Ovary (tissue), 9 donors: Measurements from ENCODE around the gene SIGMAR1. TPM values are rescaled to one million over a fixed set of nuclear protein-coding genes. Genes with fewer than 3 reads are reported as not detected.

Source experiments
- DNase-seq, 5 donors: peaks; one replicate each; pipeline ENCODE4 v3.0.0-alpha.2; 2019 to 2020
- H3K27ac ChIP-seq, 2 donors: fragments of 200-600 bp; one replicate each; pipeline versions ENCODE4 v1.5.1 to v1.8.0; 2019 to 2022
- H3K27me3 ChIP-seq: fragments of 200-600 bp; one replicate; pipeline ENCODE4 v1.8.0; 2022
- H3K36me3 ChIP-seq: fragments of 200-600 bp; sonication (generic); one replicate; pipeline ENCODE4 v1.5.1; 2019
- H3K4me1 ChIP-seq: one replicate; pipeline ENCODE4 v1.8.1; 2013; ENCODE audit warnings: mild to moderate bottlenecking, moderate library complexity; ENCODE audit not compliant: insufficient read depth
- H3K4me3 ChIP-seq: fragments of 200-600 bp; sonication (generic); one replicate; pipeline ENCODE4 v1.5.1; 2017
- H3K9me3 ChIP-seq, 2 donors: fragments of 200-600 bp in 1 of 2; sonication (generic) in 1 of 2; one replicate each; pipeline versions ENCODE4 v1.5.1 to v1.8.1; 2013 to 2019; ENCODE audit warnings: mild to moderate bottlenecking in 1 of 2, moderate library complexity in 1 of 2
- EP300 ChIP-seq: sonication (generic); formaldehyde crosslinking; IDR thresholded peaks from one replicate; pipeline ENCODE4 v1.6.1; 2017; ENCODE audit warnings: antibody characterized with exemption
- POLR2A ChIP-seq: fragments of 450-650 bp; IDR thresholded peaks from one replicate; pipeline ENCODE4 v1.6.1; 2017; ENCODE audit warnings: antibody characterized with exemption, mild to moderate bottlenecking, moderate library complexity
- WGBS, 3 donors: extraction: QIAGEN DNeasy Blood & Tissue Kit in 1 of 3; methylation state at CpG; one replicate each; pipeline versions ENCODE4 v1.1.5 to v1.1.7; 2013 to 2017; 5-methylcytosine and 5-hydroxymethylcytosine counted together
- intact Hi-C, 4 donors: fragments of 100-400 bp; cut with DNase I; formaldehyde crosslinking; loops; one replicate each; pipeline versions ENCODE4 v1.11.0 to v1.15.1; 2022 to 2023
- polyA plus RNA-seq, 2 donors: library from polyadenylated mRNA; stranded (reverse); fragments of 200-250 nt in 1 of 2; fragments of 350-450 nt in 1 of 2; fragmentation: Illumina TruSeq in 1 of 2; extraction: RNeasy Lipid Tissue Mini Kit (QIAGEN cat#74804) in 1 of 2; gene quantifications; one replicate each; pipeline ENCODE4 v1.2.3, GENCODE V29; 2013 to 2014
- small RNA-seq: library from RNA; depleted of rRNA; stranded (forward); fragments of <200 nt; gene quantifications from one replicate; pipeline ENCODE3, GENCODE V24; 2016
- total RNA-seq, 7 donors: library from RNA; depleted of rRNA in 2 of 7; stranded (reverse); fragments of >200 nt in 2 of 7; fragmentation: NEBNext Ultra II Directional in 3 of 7; extraction: Animal tissue kit (Norgen Biotek cat#: 25700) in 3 of 7; gene quantifications; one replicate each; pipeline versions ENCODE4 v1.1.0 to v1.2.4, GENCODE V29; 2016 to 2023
- TF ChIP-seq, protein P1 (sequence below), 3 donors: fragments of 450-650 bp in 2 of 3; fragments of 200-600 bp in 1 of 3; IDR thresholded peaks; one replicate each; pipeline versions ENCODE4 v1.5.1 to v1.8.0; 2016 to 2022; ENCODE audit warnings: antibody characterized with exemption in 3 of 3, mild to moderate bottlenecking in 1 of 3
- donor health status: DM: no; HTN: no; CAD: no; lungs with moderate emphysema.
- donor health status: DM: no; HTN: no; CAD: no.
- donor health status: Bipolar disorder and iron deficiency.
- donor health status: DM: yes; HTN: yes; CAD: no.
- donor health status: DM: no; HTN: no; CAD: no.
- donor health status: DM: yes; HTN: yes; CAD: no.

SIGMAR1 gene
- total and polyA plus RNA-seq, 9 donors = 47.2 to 92.4 (median 54.3) TPM

GRCh38 chr9:34588671-34589635 lies 48.6 kb downstream of the SIGMAR1 start:
- DNase-seq = peak in 1 of 5 donors; percentile 41
- Histone ChIP-seq H3K4me3 (peak overlapping the region; percentile 46), H3K36me3 (no peaks in the 10 kb centered on the region), H3K27me3 (no peaks in the 10 kb centered on the region), H3K4me1 (peaks cover 3% of the 10 kb centered on the region), H3K9me3 (no peaks in the 10 kb centered on the region), H3K27ac (no peak overlapping the region)
- intact Hi-C loops = no loop called here
- TF ChIP-seq, protein P1, sequence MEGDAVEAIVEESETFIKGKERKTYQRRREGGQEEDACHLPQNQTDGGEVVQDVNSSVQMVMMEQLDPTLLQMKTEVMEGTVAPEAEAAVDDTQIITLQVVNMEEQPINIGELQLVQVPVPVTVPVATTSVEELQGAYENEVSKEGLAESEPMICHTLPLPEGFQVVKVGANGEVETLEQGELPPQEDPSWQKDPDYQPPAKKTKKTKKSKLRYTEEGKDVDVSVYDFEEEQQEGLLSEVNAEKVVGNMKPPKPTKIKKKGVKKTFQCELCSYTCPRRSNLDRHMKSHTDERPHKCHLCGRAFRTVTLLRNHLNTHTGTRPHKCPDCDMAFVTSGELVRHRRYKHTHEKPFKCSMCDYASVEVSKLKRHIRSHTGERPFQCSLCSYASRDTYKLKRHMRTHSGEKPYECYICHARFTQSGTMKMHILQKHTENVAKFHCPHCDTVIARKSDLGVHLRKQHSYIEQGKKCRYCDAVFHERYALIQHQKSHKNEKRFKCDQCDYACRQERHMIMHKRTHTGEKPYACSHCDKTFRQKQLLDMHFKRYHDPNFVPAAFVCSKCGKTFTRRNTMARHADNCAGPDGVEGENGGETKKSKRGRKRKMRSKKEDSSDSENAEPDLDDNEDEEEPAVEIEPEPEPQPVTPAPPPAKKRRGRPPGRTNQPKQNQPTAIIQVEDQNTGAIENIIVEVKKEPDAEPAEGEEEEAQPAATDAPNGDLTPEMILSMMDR (IDR thresholded peaks at IDR 0.05) = no peak
- TF ChIP-seq POLR2A (no peak), EP300 (no peak)
- 1 to 2% (median 2%) methylated on average over 77 to 86 of the region's 86 CpGs for WGBS, 3 donors

GRCh38 chr9:34587271-34587670 lies 50.3 kb downstream of the SIGMAR1 start:
- H3K36me3 ChIP-seq = no peaks in the 10 kb centered on the region
- H3K9me3 ChIP-seq = no peaks in the 10 kb centered on the region
- H3K27me3 ChIP-seq = no peaks in the 10 kb centered on the region
- no peak for TF ChIP-seq POLR2A
- no peak for TF ChIP-seq EP300
- TF ChIP-seq, protein P1 (IDR thresholded peaks at IDR 0.05) = no peak
- no peak overlapping the region for H3K4me3 ChIP-seq
- intact Hi-C loops = no loop called here
- H3K27ac ChIP-seq = no peak overlapping the region
- WGBS, 3 donors = 73 to 94% (median 78%) methylated on average over 2 of the region's 2 CpGs
- H3K4me1 ChIP-seq = peaks cover 3% of the 10 kb centered on the region
- no peak for DNase-seq

- TF ChIP-seq POLR2A (no peak), EP300 (no peak)
- TF ChIP-seq, protein P1 (IDR thresholded peaks at IDR 0.05) = no peak
- no peaks in the 10 kb centered on the region for H3K36me3 ChIP-seq
Observed at GRCh38 chr9:34585946-34586669, 51.5 kb downstream of the SIGMAR1 start.

GRCh38 chr9:34584970-34585369 lies 52.6 kb downstream of the SIGMAR1 start:
- H3K4me3 ChIP-seq = no peak overlapping the region
- intact Hi-C loops = no loop called here

More at GRCh38 chr9:34585946-34586669, 51.5 kb downstream of the SIGMAR1 start:
- no peaks in the 10 kb centered on the region for H3K27me3 ChIP-seq
- WGBS, 3 donors = 74 to 82% (median 80%) methylated on average over 11 of the region's 11 CpGs
- no peak overlapping the region for H3K4me3 ChIP-seq
- intact Hi-C loops = no loop called here
- no peaks in the 10 kb centered on the region for H3K9me3 ChIP-seq
- DNase-seq = no peak
- H3K4me1 ChIP-seq = peaks cover 3% of the 10 kb centered on the region
- H3K27ac ChIP-seq = no peak overlapping the region

More at GRCh38 chr9:34584970-34585369, 52.6 kb downstream of the SIGMAR1 start:
- DNase-seq = no peak
- Histone ChIP-seq H3K36me3 (no peaks in the 10 kb centered on the region), H3K27ac (no peak overlapping the region), H3K9me3 (no peaks in the 10 kb centered on the region), H3K27me3 (no peaks in the 10 kb centered on the region), H3K4me1 (peaks cover 1% of the 10 kb centered on the region)
- no peak for TF ChIP-seq POLR2A
- no peak for TF ChIP-seq EP300
- TF ChIP-seq, protein P1 (IDR thresholded peaks at IDR 0.05) = no peak
- 83 to 88% (median 84%) methylated on average over 5 of the region's 5 CpGs for WGBS, 3 donors

Small RNAs within 50 kb of the gene (small RNA-seq; reads per million reads assigned to genes)
- gene CCL27 = not detected

Other genes with a start within 250 kb of the SIGMAR1 start
- gene FAM219A, start 179.2 kb downstream of the SIGMAR1 start, total RNA-seq = 10 to 100 TPM in 5 of 7 donors, 1 to 10 TPM in 2; 5.2 to 24.7 (median 16.2) TPM
- 10 to 100 TPM; 12.1 to 12.7 TPM for gene FAM219A, start 179.2 kb downstream of the SIGMAR1 start, polyA plus RNA-seq
- gene DNAI1, start 179.0 kb downstream of the SIGMAR1 start, total RNA-seq = 10 to 100 TPM in 1 of 7 donors, 1 to 10 TPM in 4, not detected in 2; 1.5 to 26.1 (median 2.0) TPM
- gene DNAI1, start 179.0 kb downstream of the SIGMAR1 start, polyA plus RNA-seq = under 1 TPM in 1 of 2 donors, not detected in 1; 0.10 TPM
- gene ENHO, start 114.8 kb downstream of the SIGMAR1 start, total RNA-seq = under 1 TPM in 6 of 7 donors, not detected in 1; 0.22 to 0.56 (median 0.29) TPM
- gene ENHO, start 114.8 kb downstream of the SIGMAR1 start, polyA plus RNA-seq = under 1 TPM in 1 of 2 donors, not detected in 1; 0.87 TPM
- gene CNTFR, start 48.1 kb downstream of the SIGMAR1 start, total RNA-seq = 1 to 10 TPM; 1.3 to 3.7 (median 2.6) TPM
- 1 to 10 TPM; 1.2 to 4.7 TPM for gene CNTFR, start 48.1 kb downstream of the SIGMAR1 start, polyA plus RNA-seq
- 10 to 100 TPM; 14.4 to 26.0 (median 20.6) TPM for gene RPP25L, start 25.7 kb downstream of the SIGMAR1 start, total RNA-seq
- 10 to 100 TPM in 1 of 2 donors, 1 to 10 TPM in 1; 5.4 to 28.8 TPM for gene RPP25L, start 25.7 kb downstream of the SIGMAR1 start, polyA plus RNA-seq
- 100 to 1,000 TPM in 1 of 7 donors, 10 to 100 TPM in 6; 56.4 to 103 (median 95.3) TPM for gene DCTN3, start 17.3 kb downstream of the SIGMAR1 start, total RNA-seq
- gene DCTN3, start 17.3 kb downstream of the SIGMAR1 start, polyA plus RNA-seq = 100 to 1,000 TPM in 1 of 2 donors, 10 to 100 TPM in 1; 62.4 to 106 TPM
- gene ARID3C, start 8.7 kb downstream of the SIGMAR1 start, total RNA-seq = under 1 TPM in 1 of 7 donors, not detected in 6; 0.40 TPM
- gene ARID3C, start 8.7 kb downstream of the SIGMAR1 start, polyA plus RNA-seq = under 1 TPM in 1 of 2 donors, not detected in 1; 0.07 TPM
- gene GALT, start 8.9 kb upstream of the SIGMAR1 start, total RNA-seq = 10 to 100 TPM; 33.1 to 63.3 (median 45.2) TPM
- 10 to 100 TPM; 43.7 to 48.9 TPM for gene GALT, start 8.9 kb upstream of the SIGMAR1 start, polyA plus RNA-seq
- 10 to 100 TPM; 17.3 to 54.3 (median 35.8) TPM for gene IL11RA, start 14.4 kb upstream of the SIGMAR1 start, total RNA-seq
- 10 to 100 TPM; 25.4 to 40.2 TPM for gene IL11RA, start 14.4 kb upstream of the SIGMAR1 start, polyA plus RNA-seq
- 1 to 10 TPM in 1 of 7 donors, under 1 TPM in 3, not detected in 3; 0.48 to 1.1 (median 0.69) TPM for gene CCL27, start 24.9 kb upstream of the SIGMAR1 start, total RNA-seq
- under 1 TPM in 1 of 2 donors, not detected in 1; 0.21 TPM for gene CCL27, start 24.9 kb upstream of the SIGMAR1 start, polyA plus RNA-seq
- 10 to 100 TPM in 1 of 7 donors, under 1 TPM in 1, not detected in 5; 0.97 to 14.9 TPM for gene CCL19, start 53.5 kb upstream of the SIGMAR1 start, total RNA-seq
- 10 to 100 TPM in 1 of 2 donors, under 1 TPM in 1; 0.40 to 14.5 TPM for gene CCL19, start 53.5 kb upstream of the SIGMAR1 start, polyA plus RNA-seq
- 10 to 100 TPM in 5 of 7 donors, 1 to 10 TPM in 2; 1.5 to 83.6 (median 33.8) TPM for gene CCL21, start 72.3 kb upstream of the SIGMAR1 start, total RNA-seq
- 10 to 100 TPM; 39.9 to 52.0 TPM for gene CCL21, start 72.3 kb upstream of the SIGMAR1 start, polyA plus RNA-seq